ENCODE measurements around the gene ARMH2.
A peak's percentile ranks its signal among the peaks of the same experiment; 100 is the strongest.
"Not testable (repeated sequence)": the region's sequence is repeated elsewhere in the genome, so short reads cannot be mapped to it uniquely, and the experiment has no call there.

ARMH2 gene

GRCh38 chr6:24761851-24762250, 36.9 kb downstream of the ARMH2 start:
- no peak for DNase-seq

GRCh38 chr6:24761193-24761835, 37.4 kb downstream of the ARMH2 start:
- DNase-seq, result peak in 1 of 2 experiments; percentile 22

GRCh38 chr6:24760210-24760609, 38.5 kb downstream of the ARMH2 start:
- DNase-seq, result no peak

DNA sequence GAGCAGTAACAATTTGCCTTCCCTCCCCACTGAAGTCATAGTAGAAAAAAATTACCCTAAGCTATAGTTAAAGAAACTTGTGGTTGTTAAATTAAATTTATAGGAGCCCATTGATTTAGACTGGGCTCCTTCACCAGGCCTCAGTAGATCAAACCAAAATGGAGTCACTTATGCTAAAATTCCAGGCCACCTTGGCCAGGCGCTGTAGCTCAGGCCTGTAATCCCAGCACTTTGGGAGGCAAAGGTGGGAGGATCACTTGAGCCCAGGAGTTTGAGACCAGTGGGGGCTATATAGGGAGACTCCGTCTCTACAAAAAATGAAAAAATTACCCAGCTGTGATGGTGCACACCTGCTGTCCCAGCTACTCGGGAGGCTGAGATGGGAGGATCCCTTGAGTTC, 39.0 kb downstream of the ARMH2 start:
- DNase-seq, result no peak

GRCh38 chr6:24757611-24758010, 41.1 kb downstream of the ARMH2 start:
- no peak for DNase-seq

GRCh38 chr6:24755279-24755678, 43.4 kb downstream of the ARMH2 start:
- DNase-seq, result no peak

DNA sequence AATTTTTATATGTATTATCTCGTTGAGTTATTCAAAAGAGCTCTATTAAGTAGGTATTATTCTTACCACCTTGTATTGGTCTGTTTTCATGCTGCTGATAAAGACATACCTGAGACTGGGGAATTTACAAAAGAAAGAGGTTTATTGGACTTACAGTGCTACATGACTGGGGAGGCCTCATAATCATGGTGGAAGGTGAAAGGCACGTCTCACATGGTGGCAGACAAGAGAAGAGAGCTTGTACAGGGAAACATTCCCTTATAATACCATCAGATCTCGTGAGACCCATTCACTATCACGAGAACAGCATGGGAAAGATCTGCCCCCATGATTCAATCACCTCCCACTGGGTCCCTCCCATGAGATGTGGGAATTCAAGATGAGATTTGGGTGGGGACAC, 44.3 kb downstream of the ARMH2 start:
- not testable (repeated sequence) for DNase-seq

- DNase-seq, result no peak
Observed at GRCh38 chr6:24753545-24753944, 45.2 kb downstream of the ARMH2 start.

DNA sequence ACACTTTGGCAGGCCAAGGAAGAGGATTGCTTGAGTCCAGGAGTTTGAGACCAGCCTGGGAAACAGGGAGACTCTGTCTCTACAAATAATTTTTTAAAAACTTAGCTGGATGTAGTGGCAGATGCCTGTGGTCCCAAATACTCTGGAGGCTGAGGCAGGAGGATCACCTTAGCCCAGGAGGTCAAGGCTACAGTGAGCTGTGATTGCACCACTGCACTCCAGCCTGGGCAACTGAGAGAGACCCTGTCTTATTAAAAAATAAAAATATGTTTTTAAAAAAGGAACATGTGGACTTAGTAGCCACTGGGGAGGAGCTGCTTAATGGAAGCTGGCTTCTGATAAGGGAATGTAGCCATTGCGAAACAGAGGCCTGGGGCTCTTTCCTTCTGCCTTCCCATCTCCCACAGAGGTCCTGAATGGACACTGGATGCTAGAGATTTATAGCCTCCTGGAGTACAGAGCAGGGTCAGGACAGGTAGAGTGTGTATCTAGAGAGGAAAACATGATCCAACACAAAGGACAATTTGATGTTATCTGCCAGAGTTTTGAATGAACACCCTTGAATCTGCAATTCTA, 45.7 kb downstream of the ARMH2 start:
- no peak for DNase-seq

GRCh38 chr6:24752503-24752902, 46.2 kb downstream of the ARMH2 start:
- no peak for DNase-seq

GRCh38 chr6:24750878-24751277, 47.8 kb downstream of the ARMH2 start:
- DNase-seq, result not testable (repeated sequence)

- DNase-seq, result no peak
Observed at GRCh38 chr6:24749297-24749696, 49.4 kb downstream of the ARMH2 start.

All from SHP77 (cell line).